Heart right ventricle (tissue), 16 donors: ENCODE results near the gene SBNO1. TPM values are rescaled to one million over a fixed set of nuclear protein-coding genes. Genes with fewer than 3 reads are reported as not detected.
A peak's percentile ranks its signal among the peaks of the same experiment; 100 is the strongest.

Experiments used
- ATAC-seq, 8 donors: fragments of 200-7000 bp; cut with Tn5 transposase; one replicate each; pipeline ENCODE4 v1.9.1; 2020; ENCODE audit warnings: mild to moderate bottlenecking in 8 of 8, moderate library complexity in 8 of 8, moderate number of reproducible peaks in 1 of 8
- DNase-seq, 2 donors: peaks; one replicate each; pipeline ENCODE4 v3.0.0-alpha.2; 2020
- H3K27ac ChIP-seq, 10 donors: fragments of 200-600 bp; sonication (generic) in 2 of 10; one replicate each; pipeline versions ENCODE4 v1.5.0 to v1.8.0; 2020 to 2022; ENCODE audit warnings: mild to moderate bottlenecking in 3 of 10
- H3K27me3 ChIP-seq, 7 donors: fragments of 200-600 bp; one replicate each; pipeline ENCODE4 v1.8.0; 2021 to 2022; ENCODE audit warnings: mild to moderate bottlenecking in 2 of 7
- H3K36me3 ChIP-seq, 9 donors: fragments of 200-600 bp; sonication (generic) in 1 of 9; one replicate each; pipeline versions ENCODE4 v1.5.0 to v1.8.0; 2020 to 2022; ENCODE audit warnings: mild to moderate bottlenecking in 2 of 9
- H3K4me1 ChIP-seq, 9 donors: fragments of 200-600 bp; sonication (generic) in 1 of 9; one replicate each; pipeline versions ENCODE4 v1.5.0 to v1.8.0; 2020 to 2022; ENCODE audit warnings: mild to moderate bottlenecking in 4 of 9
- H3K4me3 ChIP-seq, 10 donors: fragments of 200-600 bp; sonication (generic) in 2 of 10; one replicate each; pipeline versions ENCODE4 v1.5.0 to v1.8.0; 2020 to 2022; ENCODE audit warnings: mild to moderate bottlenecking in 7 of 10, moderate library complexity in 2 of 10
- H3K9me3 ChIP-seq, 11 donors: fragments of 200-600 bp in 10 of 11; sonication (generic) in 2 of 11; one replicate each; pipeline versions ENCODE4 v1.5.0 to v1.8.0; 2013 to 2022; ENCODE audit warnings: mild to moderate bottlenecking in 2 of 11, control low read depth in 1 of 11, moderate library complexity in 1 of 11
- CTCF ChIP-seq, 9 donors: fragments of 200-600 bp; sonication (generic) in 2 of 9; IDR thresholded peaks; one replicate each; pipeline versions ENCODE4 v1.5.0 to v1.8.0; 2021 to 2022; ENCODE audit warnings: antibody characterized with exemption in 9 of 9, mild to moderate bottlenecking in 5 of 9, moderate library complexity in 1 of 9
- WGBS, 2 donors: extraction: QIAGEN DNeasy Blood & Tissue Kit; methylation state at CpG; one replicate each; pipeline ENCODE4 v1.1.7; 2013; ENCODE audit warnings: inconsistent platforms in 1 of 2; 5-methylcytosine and 5-hydroxymethylcytosine counted together
- intact Hi-C, 10 donors: fragments of 100-400 bp; cut with DNase I; formaldehyde crosslinking; loops; one replicate each; pipeline versions ENCODE4 v1.11.1 to v1.14.2; 2022
- polyA plus RNA-seq, 2 donors: library from polyadenylated mRNA; stranded (reverse); fragments of 200-250 nt; gene quantifications; one replicate each; pipeline ENCODE4 v1.2.3, GENCODE V29; 2013
- total RNA-seq, 10 donors: library from RNA; stranded (reverse); fragmentation: NEBNext Ultra II Directional in 3 of 10; extraction: Animal tissue kit (Norgen Biotek cat#: 25700) in 3 of 10; gene quantifications; one replicate each; pipeline versions ENCODE4 v1.2.1 to v1.2.4, GENCODE V29; 2021 to 2023
- donor health status: Arrhythmogenic right ventricular cardiomyopathy.
- donor health status: ischemic (EF 13 %, LVEDD 7.1; RV severe dilation, severe dysfunction).
- donor health status: healthy with polysubstance abuse.
- donor health status: DM: no; HTN: yes; CAD: no.
- donor health status: DM: no; HTN: no; CAD: no.
- donor health status: ischemic (EF 25% LVEDD 6.9; RV normal size, moderate dysfunction).
- donor health status: ischemic (EF 25% LVEDD 5.7; RV mildly dilated, moderate dysfunction).
- donor health status: healthy.
- donor health status: DM: yes; HTN: yes; CAD: no.
- donor health status: Ischemic cardiomyopathy.
- donor health status: ischemic (EF 35%, LVEDD 5.7; RV mildly dilated, moderate dysfunction).
- donor health status: nonischemic (EF 11% LVEDD 7.7; RV severe dilation, severe dysfunction).
- donor health status: DM: yes; HTN: yes; CAD: no.
- donor health status: PGD.
- donor health status: ischemic (EF 29% LVEDD 5.4; RV normal size, mild dysfunction).
- donor health status: nonischemic (EF 23%, LVEDD 6.1; RV moderate dilation, normal function).

Gene SBNO1
- total and polyA plus RNA-seq, 12 donors = 4.1 to 32.1 (median 26.9) TPM

DNA sequence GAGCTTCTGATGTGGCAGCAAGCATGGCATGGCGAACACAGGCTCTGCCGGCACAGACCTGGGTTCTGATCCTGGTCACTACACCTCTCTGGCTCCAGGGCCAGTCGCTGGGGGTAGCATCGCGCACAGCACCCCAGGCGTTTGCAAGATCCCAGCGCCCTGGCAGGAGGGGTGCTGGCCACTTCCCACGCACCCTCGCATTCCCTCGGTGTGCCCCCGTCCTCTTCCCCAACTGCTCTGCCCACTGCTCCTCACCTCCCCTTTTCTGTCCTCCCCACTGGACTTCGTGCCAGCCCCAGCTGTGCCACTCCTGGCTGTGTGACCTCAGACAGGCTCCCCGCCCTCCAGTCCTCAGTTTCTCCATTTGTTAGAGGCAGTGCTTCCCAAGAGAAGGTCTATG, 95.8 kb downstream of the SBNO1 start:
- Histone ChIP-seq H3K4me1 (peaks cover 3 to 43% (median 36%) of the 10 kb centered on the region in 9 donors), H3K4me3 (peak overlapping the region in 7 of 10 donors; percentile 72 to 95 (median 77)), H3K9me3 (no peaks in the 10 kb centered on the region), H3K36me3 (peaks cover 0 to 34% (median 6%) of the 10 kb centered on the region in 9 donors), H3K27me3 (no peaks in the 10 kb centered on the region), H3K27ac (peak overlapping the region in 9 of 10 donors; percentile 76 to 90 (median 84))
- TF ChIP-seq CTCF (IDR thresholded peaks at IDR 0.05) = no peak
- WGBS, 2 donors = 78 to 80% methylated on average over 13 of the region's 13 CpGs
- DNase-seq (no peak), ATAC-seq (peak in 2 of 8 donors; percentile 3 to 9)
- intact Hi-C loops = loop anchor here in 2 of 10 donors (10.0 kb wide), 2 partner anchors 86 to 326 kb away; no protein-coding TSS in a partner anchor

DNA sequence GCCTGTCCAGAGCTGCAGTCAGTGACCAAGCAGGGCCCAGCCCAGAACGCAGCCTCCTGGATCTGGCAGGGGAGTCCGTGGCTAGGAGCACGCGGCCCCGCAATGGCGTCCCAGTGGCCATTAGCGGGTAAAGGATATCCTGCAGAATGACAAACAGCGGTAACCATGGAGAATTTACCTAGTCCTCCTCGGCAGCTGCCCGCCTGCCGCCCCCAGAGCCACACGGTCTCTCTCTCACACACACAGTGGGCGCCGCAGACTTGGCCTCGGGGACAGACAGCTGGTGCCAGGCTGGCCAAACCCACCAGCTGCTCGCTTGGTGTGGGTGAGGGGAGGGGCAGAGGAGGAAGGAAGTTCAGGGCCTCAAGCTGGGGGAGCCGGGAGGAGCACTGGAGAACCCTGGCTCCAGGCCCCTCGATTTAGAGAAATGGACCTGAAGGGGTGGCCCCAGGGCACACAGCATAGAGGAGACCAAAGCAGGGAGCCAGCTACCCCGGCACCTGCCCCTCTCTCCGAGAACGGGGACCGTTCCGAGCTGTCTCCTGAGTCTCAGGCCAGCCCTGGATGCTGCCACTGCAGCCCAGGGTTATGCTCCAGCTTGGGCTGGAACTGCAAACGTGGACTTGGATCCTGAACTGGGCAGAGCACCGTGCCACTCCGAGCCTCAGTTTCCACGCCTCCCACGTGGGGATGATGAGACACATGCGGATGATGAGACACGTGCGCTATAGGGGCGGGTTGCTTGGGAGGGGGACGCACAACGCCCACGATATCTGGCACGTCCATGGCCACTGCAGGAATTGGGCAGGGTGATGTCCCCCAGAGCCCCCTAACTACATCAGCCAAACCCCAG, 96.4 kb downstream of the SBNO1 start:
- DNase-seq = peak; percentile 35 to 46
- Histone ChIP-seq H3K27ac (peak overlapping the region in 8 of 10 donors; percentile 77 to 90 (median 84)), H3K4me1 (peaks cover 3 to 43% (median 36%) of the 10 kb centered on the region in 9 donors), H3K4me3 (peak overlapping the region in 4 of 10 donors; percentile 14 to 86 (median 46)), H3K9me3 (no peaks in the 10 kb centered on the region), H3K27me3 (no peaks in the 10 kb centered on the region), H3K36me3 (peaks cover 0 to 40% (median 6%) of the 10 kb centered on the region in 9 donors)
- peak in 6 of 8 donors; percentile 4 to 26 (median 22) for ATAC-seq
- 52 to 70% methylated on average over 36 of the region's 36 CpGs for WGBS, 2 donors
- intact Hi-C loops = loop anchor here in 2 of 10 donors (10.0 kb wide), 2 partner anchors 87 to 327 kb away; no protein-coding TSS in a partner anchor
- no peak for TF ChIP-seq CTCF (IDR thresholded peaks at IDR 0.05)

DNA sequence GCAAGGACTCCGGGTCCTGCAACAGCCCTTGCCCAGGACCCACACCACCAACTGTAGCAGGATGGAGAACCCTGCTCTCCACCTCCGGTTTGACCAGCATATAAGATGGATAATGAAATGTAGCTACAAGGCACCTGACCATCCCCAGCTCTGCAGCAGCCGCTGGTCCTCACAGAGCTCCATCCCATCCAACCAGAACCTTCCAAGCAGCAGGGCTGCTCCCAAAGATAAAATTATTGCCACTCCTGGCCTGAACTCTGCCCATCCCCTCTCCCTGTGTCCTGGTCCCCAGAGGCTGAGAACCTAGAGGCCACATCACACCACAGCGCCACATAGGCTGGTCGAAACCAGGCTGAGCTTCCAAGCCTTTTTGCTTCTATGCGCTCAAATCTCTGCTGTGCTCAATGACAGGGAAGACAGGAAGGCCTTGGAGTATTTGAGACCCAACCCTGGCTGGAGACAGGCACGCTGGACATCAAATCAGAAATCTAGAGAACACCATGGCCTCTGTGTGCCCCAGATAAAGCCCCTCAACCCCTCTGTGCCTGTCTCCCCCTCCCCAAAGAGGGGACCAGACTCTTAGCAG, 97.2 kb downstream of the SBNO1 start:
- peaks cover 3 to 41% (median 34%) of the 10 kb centered on the region in 9 donors for H3K4me1 ChIP-seq
- no peaks in the 10 kb centered on the region for H3K27me3 ChIP-seq
- peaks cover 0 to 48% (median 6%) of the 10 kb centered on the region in 9 donors for H3K36me3 ChIP-seq
- intact Hi-C loops = loop anchor here in 2 of 10 donors (10.0 kb wide), 2 partner anchors 87 to 327 kb away; no protein-coding TSS in a partner anchor
- H3K27ac ChIP-seq = peak overlapping the region in 8 of 10 donors; percentile 24 to 90 (median 84)
- DNase-seq (no peak), ATAC-seq (no peak)
- 91 to 93% methylated on average over 7 of the region's 7 CpGs for WGBS, 2 donors
- no peak for TF ChIP-seq CTCF (IDR thresholded peaks at IDR 0.05)
- no peaks in the 10 kb centered on the region for H3K9me3 ChIP-seq
- H3K4me3 ChIP-seq = peak overlapping the region in 2 of 10 donors; percentile 14 to 20

- H3K36me3 ChIP-seq = peaks cover 0 to 55% (median 10%) of the 10 kb centered on the region in 9 donors
Observed at GRCh38 chr12:123266679-123267277, 97.9 kb downstream of the SBNO1 start.

More at GRCh38 chr12:123266679-123267277, 97.9 kb downstream of the SBNO1 start:
- no peak for ATAC-seq
- Histone ChIP-seq H3K4me1 (peaks cover 3 to 37% (median 30%) of the 10 kb centered on the region in 9 donors), H3K4me3 (no peak overlapping the region), H3K27ac (no peak overlapping the region), H3K27me3 (no peaks in the 10 kb centered on the region), H3K9me3 (no peaks in the 10 kb centered on the region)
- TF ChIP-seq CTCF (IDR thresholded peaks at IDR 0.05) = no peak
- intact Hi-C loops = loop anchor here in 2 of 10 donors (10.0 kb wide), 2 partner anchors 88 to 328 kb away; no protein-coding TSS in a partner anchor
- 88 to 92% methylated on average over 19 of the region's 19 CpGs for WGBS, 2 donors
- no peak for DNase-seq
